Measurements from ENCODE around the gene KRTAP10-2.

The KRTAP10-2 gene

DNA sequence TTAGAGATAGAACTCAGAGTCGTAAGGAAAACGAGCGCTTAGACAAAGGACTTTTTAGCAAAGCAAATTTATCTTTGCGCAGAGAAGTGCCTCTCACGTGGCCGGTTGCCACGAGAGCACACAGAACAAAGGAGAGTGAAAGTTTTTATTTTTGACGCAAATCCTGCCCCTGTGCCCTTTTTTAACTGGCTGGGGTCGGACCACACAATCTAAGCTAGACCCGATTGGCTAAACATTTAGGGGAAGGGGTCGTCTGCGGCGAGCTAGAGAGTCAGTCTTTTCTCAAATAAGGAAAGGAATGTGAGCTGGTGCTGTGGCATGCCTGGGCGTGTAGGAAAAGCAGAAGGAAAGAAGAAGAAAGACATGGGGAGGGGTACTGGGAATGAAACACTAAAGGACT, 2.4 kb downstream of the KRTAP10-2 start:
- Histone ChIP-seq H3K36me3 (ENCODE audit: insufficient read depth, low read length) (no peaks in the 10 kb centered on the region), H3K27me3 (ENCODE audit: insufficient read depth, low read length, poor library complexity) (peaks cover 3% of the 10 kb centered on the region), H3K4me3 (ENCODE audit: low read depth in 1 of 2, low read length in 2 of 2) (no peak overlapping the region), H3K27ac (ENCODE audit: low read length) (no peak overlapping the region), H3K4me2 (ENCODE audit: insufficient read depth, low read length) (no peak overlapping the region), H3K9me3 (ENCODE audit: insufficient read depth, low read length, severe bottlenecking) (no peaks in the 10 kb centered on the region), H3K79me2 (ENCODE audit: insufficient read depth, low read length) (no peaks in the 10 kb centered on the region), H3K4me1 (ENCODE audit: insufficient read depth, low read length) (no peaks in the 10 kb centered on the region), H3K9ac (ENCODE audit: low read depth, low read length) (no peak overlapping the region), H2AFZ (ENCODE audit: low read depth, low read length) (no peak overlapping the region), H4K20me1 (ENCODE audit: insufficient read depth, low read length) (0 out of 2 replicates have a peak, but pooled peaks cover 3% of the 10 kb centered on the region)
- TF ChIP-seq, protein P1, sequence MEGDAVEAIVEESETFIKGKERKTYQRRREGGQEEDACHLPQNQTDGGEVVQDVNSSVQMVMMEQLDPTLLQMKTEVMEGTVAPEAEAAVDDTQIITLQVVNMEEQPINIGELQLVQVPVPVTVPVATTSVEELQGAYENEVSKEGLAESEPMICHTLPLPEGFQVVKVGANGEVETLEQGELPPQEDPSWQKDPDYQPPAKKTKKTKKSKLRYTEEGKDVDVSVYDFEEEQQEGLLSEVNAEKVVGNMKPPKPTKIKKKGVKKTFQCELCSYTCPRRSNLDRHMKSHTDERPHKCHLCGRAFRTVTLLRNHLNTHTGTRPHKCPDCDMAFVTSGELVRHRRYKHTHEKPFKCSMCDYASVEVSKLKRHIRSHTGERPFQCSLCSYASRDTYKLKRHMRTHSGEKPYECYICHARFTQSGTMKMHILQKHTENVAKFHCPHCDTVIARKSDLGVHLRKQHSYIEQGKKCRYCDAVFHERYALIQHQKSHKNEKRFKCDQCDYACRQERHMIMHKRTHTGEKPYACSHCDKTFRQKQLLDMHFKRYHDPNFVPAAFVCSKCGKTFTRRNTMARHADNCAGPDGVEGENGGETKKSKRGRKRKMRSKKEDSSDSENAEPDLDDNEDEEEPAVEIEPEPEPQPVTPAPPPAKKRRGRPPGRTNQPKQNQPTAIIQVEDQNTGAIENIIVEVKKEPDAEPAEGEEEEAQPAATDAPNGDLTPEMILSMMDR (IDR thresholded peaks at IDR 0.05; ENCODE audit: borderline replicate concordance, extremely low read depth, low read length, poor library complexity, severe bottlenecking), result no peak
- TF ChIP-seq EZH2 (IDR thresholded peaks at IDR 0.05; ENCODE audit: borderline replicate concordance, low read depth, low read length, severe bottlenecking), result no peak
- no peak for DNase-seq
- no peak for ATAC-seq (ENCODE audit: insufficient read depth, low read depth)

DNA sequence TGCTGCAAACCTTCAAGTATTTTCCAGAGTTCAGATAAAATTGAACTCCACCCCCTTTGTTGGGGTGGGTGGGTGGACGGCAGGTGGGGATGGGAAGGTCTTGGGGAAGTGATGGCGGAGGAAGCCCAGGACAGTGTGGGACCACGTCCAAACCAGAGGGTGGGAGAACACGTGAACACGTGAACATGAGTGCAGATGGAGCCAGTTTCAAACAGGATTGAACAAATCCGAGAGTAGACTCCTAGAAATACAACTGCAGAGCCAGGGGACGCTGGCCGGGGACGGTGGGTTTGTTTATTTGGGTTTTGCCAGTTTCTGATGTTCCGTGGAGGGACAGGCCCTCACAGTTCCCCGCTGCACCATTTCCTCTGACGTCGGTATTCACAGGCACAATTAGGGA, 2.9 kb downstream of the KRTAP10-2 start:
- Histone ChIP-seq H3K9ac (ENCODE audit: low read depth, low read length) (no peak overlapping the region), H2AFZ (ENCODE audit: low read depth, low read length) (no peak overlapping the region), H3K36me3 (ENCODE audit: insufficient read depth, low read length) (no peaks in the 10 kb centered on the region), H3K27ac (ENCODE audit: low read length) (no peak overlapping the region), H3K27me3 (ENCODE audit: insufficient read depth, low read length, poor library complexity) (peaks cover 3% of the 10 kb centered on the region), H3K4me1 (ENCODE audit: insufficient read depth, low read length) (no peaks in the 10 kb centered on the region), H3K9me3 (ENCODE audit: insufficient read depth, low read length, severe bottlenecking) (no peaks in the 10 kb centered on the region), H4K20me1 (ENCODE audit: insufficient read depth, low read length) (0 out of 2 replicates have a peak, but pooled peaks cover 3% of the 10 kb centered on the region), H3K4me3 (ENCODE audit: low read depth in 1 of 2, low read length in 2 of 2) (no peak overlapping the region), H3K79me2 (ENCODE audit: insufficient read depth, low read length) (no peaks in the 10 kb centered on the region), H3K4me2 (ENCODE audit: insufficient read depth, low read length) (no peak overlapping the region)
- ATAC-seq (ENCODE audit: insufficient read depth, low read depth) (no peak), DNase-seq (no peak)
- TF ChIP-seq EZH2 (IDR thresholded peaks at IDR 0.05; ENCODE audit: borderline replicate concordance, low read depth, low read length, severe bottlenecking), result no peak
- TF ChIP-seq, protein P1 (IDR thresholded peaks at IDR 0.05; ENCODE audit: borderline replicate concordance, extremely low read depth, low read length, poor library complexity, severe bottlenecking), result no peak

DNA sequence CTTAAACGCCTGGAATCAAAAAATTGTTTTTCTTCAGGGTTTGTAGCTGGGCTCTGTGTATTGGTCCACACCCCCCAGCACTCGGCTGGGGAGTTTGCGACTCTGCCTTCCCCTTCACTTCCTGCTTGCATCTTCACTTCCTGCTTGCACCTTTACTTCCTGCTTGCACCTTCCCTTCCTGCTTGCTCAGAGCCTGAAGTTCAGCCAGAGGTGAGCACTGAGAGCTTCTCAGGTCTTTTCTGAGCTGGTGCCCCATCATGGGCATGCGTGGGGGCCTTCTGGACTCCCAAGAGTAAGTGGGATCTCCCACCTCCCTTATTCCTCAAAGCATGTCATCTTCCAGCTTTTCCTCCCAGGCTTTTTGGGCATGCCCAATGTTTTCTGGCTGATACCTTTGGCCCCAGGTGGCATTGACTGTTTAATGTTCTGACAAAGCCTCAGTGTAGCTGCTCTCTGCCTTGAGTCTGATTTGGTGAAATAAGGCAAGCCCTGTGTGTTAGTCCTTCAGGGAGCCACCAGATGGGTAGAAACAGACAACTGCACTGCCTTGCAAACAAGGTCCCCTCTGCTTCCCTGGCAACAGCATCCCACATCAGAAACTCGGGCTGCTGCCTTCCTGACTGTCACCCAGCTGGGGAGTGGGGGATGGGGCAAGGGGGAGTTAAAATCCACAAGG, 3.5 kb downstream of the KRTAP10-2 start:
- H3K27ac ChIP-seq (ENCODE audit: low read length), result no peak overlapping the region
- no peaks in the 10 kb centered on the region for H3K4me1 ChIP-seq (ENCODE audit: insufficient read depth, low read length)
- DNase-seq, result peak; percentile 22
- TF ChIP-seq, protein P1 (IDR thresholded peaks at IDR 0.05; ENCODE audit: borderline replicate concordance, extremely low read depth, low read length, poor library complexity, severe bottlenecking), result no peak
- no peak for TF ChIP-seq EZH2 (IDR thresholded peaks at IDR 0.05; ENCODE audit: borderline replicate concordance, low read depth, low read length, severe bottlenecking)
- H3K9me3 ChIP-seq (ENCODE audit: insufficient read depth, low read length, severe bottlenecking), result no peaks in the 10 kb centered on the region
- peak; percentile 53; the same call in 2 of the 3 replicates for ATAC-seq (ENCODE audit: insufficient read depth, low read depth)
- no peaks in the 10 kb centered on the region for H3K36me3 ChIP-seq (ENCODE audit: insufficient read depth, low read length)
- no peak overlapping the region for H2AFZ ChIP-seq (ENCODE audit: low read depth, low read length)
- H3K4me2 ChIP-seq (ENCODE audit: insufficient read depth, low read length), result no peak overlapping the region
- H3K27me3 ChIP-seq (ENCODE audit: insufficient read depth, low read length, poor library complexity), result peaks cover 3% of the 10 kb centered on the region
- no peaks in the 10 kb centered on the region for H3K79me2 ChIP-seq (ENCODE audit: insufficient read depth, low read length)
- 0 out of 2 replicates have a peak, but pooled peaks cover 3% of the 10 kb centered on the region for H4K20me1 ChIP-seq (ENCODE audit: insufficient read depth, low read length)
- no peak overlapping the region for H3K9ac ChIP-seq (ENCODE audit: low read depth, low read length)
- H3K4me3 ChIP-seq (ENCODE audit: low read depth in 1 of 2, low read length in 2 of 2), result no peak overlapping the region
